ENCODE measurements around the gene DHX38.
"Not testable (repeated sequence)": the region's sequence is repeated elsewhere in the genome, so short reads cannot be mapped to it uniquely, and the experiment has no call there.

Gene DHX38

DNA sequence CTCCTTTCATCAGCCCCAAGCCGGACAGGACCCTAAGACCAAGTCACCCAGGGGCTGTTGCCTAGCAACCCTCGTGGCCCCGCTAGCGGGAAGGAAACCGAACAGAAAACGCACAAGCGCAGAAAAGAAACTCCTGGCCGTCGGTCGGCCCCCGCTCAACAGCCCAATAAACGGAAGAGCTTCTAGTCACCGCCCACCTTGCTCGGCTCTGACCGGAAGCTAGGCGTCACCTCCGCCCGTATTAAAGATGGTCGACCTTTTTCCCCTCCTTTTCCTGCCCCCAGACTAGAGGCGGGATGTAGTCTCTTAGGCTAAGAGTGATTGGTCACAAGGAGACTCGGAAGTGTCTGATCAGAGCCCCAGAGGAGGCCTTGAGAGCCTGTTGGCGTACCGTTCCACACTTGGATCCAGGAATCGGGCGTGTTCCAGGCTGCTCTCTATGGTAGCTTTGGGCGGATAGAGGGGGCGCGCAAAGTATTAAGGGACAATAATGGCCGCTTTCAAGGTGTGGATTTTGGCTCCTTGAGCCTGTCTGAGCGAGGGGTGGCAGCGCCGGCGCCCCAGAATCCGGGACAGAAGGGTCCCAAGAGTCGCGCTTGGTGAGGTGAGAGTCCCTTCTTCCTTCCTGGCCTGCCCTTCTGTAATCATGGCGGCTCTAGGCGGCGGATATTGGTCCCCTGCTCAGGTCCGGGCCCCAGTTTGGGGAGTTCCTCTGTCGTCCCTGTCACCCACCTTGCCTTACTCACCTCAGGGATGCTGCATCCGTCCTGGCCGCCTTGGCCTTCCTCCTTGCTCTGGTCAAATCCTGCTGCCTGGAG lies at the start of gene DHX38, which contains the start of gene TXNL4B:
Gene DHX38 (plus strand): TSS at position 400 of the 818 bp plus-strand sequence. CDS start 2,311 bp downstream, outside the sequence.
Gene TXNL4B (minus strand): TSS at position 173 of the 818 bp plus-strand sequence. CDS start 2,871 bp downstream, outside the sequence.
- peak; percentile 98 for DNase-seq (ENCODE audit: low read depth)

DNA sequence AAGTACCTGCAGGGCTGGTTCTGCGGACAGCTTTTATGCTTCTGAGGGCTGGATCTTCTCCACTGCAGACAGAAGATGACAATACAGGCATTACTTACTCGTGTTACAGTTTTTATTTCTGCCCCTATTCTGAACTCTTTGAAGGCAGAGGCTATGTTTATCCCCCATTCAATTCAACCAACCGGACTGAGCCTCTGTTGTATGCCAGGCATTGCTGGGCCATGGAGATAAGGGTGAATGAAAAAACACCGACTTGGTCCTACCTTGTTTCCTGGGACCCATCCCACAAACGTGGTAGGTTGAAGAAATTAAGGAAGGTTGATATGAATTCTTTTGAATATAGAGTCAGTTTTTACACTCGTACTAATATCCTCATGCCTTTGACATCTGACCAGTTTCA lies 49.4 kb upstream of the DHX38 start:
- no peak for DNase-seq (ENCODE audit: low read depth)

DNA sequence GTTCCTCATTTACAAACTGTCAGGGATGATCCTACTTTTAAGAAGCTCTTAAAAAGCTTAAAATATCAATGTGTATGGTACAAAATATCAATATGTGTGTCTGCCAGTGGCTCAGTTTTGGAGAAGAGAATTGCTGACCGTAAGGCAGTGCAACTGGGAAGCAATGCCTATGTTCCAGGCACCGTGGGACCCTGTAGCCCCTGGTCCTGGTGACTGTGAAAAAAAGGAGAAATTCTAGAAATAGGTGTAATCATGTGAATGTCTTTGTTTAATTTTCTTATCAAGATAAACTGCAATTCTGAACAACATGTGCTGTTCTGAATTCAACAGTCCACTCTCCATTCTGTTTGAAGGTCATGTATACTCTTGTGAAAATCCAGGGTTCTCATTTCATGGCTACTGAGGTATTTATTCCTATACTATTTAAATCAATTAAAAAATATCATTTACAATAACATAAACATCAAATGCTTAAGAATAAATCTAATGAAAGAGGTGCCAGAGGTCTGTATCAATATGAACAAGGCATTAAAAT lies 48.8 kb upstream of the DHX38 start:
- no peak for DNase-seq (ENCODE audit: low read depth)

DNA sequence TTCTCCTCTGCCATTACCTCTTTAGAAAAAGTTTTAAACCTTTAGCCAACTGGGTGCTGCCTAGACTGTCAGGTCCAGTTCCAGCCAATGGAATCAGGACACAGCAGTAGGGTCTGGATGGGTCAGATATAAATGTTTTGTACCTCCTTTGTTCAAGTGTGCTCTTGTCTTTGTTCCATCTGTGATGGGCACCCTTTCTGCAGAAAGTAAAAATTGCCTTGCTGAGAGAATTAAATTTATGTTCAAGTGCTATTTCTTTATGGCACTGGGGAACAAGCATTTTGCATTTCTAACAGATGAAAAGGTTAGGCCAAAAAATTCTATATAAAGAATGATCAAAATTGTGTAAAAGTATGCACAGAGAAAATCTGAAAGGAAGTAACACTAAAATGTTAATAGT lies 44.5 kb upstream of the DHX38 start:
- no peak for DNase-seq (ENCODE audit: low read depth)

DNA sequence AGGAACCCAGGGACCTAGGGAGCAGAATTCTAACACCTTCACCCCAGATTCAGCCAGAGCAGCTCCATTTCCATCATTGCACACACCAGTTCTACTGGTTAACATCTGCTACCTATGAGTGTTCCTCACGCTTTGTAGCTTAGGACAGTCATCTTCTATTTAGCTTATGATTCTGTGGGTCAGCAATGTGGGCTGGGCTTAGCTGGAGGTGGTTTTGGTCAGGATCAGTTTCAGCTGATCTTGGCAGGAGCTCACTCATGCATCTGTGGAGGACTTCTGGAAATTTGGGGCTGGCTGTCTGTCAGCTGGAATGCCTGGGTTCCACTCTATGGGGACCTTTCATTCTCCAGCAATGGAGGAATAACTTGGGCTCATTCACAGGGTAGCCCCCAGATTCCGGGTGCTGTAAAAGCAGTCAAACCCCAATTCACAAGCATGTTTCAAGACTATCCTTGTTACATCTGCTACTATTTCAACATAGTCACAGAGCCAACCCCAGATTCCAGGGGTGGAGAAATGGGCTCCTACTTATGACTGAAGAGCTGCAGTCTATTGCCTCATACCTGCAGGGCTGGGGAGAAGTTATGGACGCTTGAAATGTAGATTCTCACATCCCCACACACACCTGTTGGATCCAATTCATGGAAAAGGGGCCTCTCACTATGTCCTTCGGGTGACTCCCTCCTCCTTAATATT lies 42.7 kb upstream of the DHX38 start:
- DNase-seq (ENCODE audit: low read depth) = no peak

DNA sequence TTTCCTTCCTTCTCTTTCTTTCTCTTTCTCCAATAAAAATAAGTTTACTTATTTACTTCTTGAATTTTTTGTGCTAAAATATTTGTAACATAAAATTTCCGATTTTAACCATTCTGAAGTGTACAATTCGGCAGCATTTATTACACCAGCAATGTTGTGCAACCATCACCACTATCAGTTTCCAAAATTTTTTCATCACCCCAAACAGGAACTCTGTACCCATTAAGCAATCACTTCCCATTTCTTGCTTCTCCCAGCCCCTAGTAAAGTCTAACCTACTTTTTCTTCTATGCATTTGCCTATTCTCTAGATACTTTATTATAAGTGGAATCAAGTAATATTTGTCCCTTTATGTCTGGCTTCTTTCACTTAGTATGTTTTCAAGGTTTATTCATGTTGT lies 41.8 kb upstream of the DHX38 start:
- no peak for DNase-seq (ENCODE audit: low read depth)

DNA sequence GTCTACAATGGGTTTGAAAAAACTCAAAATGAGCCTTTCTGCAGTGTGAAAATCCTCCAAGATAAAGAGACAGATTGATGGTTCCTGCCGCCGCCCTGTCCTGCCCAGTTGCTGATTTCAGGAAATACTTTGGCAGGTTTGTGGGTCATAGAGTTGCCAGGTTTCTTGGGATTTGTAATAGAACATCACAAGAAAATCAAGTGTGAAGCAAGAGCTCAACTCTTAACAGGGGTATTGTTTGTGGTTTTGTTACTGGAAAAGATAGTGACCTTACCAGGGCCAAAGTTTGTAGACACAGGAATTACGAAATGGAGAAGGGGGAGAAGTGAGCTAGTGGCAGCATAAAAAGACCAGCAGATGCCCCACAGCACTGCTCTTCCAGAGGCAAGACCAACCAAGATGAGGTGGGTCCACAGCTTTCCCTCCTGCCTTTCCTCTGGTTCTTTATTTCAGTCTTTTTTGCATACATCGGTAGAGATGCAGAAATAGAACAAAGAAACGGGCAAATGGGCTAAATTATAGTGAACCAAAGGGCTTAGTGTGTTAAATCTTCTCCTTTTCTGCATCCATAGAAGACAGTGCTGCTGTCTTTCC lies 39.3 kb upstream of the DHX38 start, which contains the start of gene HP:
Gene HP (plus strand): TSS at position 252 of the 594 bp plus-strand sequence. CDS start 148 bp downstream, at position 400.
- DNase-seq (ENCODE audit: low read depth) = not testable (repeated sequence)

DNA sequence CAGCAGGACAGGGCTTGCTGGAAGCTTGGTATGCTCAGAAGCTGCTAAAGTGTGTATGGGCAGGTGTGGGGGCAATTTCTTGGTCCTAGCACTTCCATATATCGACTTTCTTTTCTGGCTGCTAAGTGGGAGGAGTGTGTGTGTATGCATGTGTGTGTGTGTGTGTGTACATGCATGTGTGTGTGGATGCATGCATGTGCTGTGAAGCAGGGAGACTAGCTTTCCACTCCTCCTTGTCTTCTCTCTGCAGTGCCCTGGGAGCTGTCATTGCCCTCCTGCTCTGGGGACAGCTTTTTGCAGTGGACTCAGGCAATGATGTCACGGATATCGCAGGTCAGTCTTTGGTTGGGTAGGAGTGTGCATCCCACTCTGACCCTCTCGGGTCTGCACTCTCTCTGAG lies 37.7 kb upstream of the DHX38 start:
- no peak for DNase-seq (ENCODE audit: low read depth)

DNA sequence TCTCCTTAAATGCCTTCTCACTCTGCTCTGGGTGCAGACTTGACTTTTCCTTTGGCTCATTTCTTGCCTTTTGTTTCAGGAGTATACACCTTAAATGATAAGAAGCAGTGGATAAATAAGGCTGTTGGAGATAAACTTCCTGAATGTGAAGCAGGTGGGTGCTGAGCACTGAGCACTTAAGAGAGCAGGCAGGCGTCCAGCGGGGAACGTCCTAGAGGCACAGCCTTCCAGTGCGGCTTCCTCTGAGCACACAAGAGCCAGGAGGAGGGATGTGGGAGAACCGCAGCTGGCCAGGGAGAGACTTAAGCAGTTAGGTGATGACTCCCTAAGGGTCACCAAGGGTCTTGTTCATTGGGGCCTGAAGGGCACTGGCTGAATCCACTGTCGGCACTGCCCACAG lies 36.3 kb upstream of the DHX38 start:
- not testable (repeated sequence) for DNase-seq (ENCODE audit: low read depth)

DNA sequence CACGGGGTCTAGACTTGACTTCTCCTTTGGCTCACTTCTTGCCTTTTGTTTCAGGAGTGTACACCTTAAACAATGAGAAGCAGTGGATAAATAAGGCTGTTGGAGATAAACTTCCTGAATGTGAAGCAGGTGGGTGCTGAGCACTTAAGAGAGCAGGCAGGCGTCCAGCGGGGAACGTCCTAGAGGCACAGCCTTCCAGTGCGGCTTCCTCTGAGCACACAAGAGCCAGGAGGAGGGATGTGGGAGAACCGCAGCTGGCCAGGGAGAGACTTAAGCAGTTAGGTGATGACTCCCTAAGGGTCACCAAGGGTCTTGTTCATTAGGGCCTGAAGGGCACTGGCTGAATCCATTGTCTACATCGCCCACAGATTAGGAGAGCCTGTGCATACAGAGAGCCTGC lies 34.6 kb upstream of the DHX38 start:
- DNase-seq (ENCODE audit: low read depth) = not testable (repeated sequence)

DNA sequence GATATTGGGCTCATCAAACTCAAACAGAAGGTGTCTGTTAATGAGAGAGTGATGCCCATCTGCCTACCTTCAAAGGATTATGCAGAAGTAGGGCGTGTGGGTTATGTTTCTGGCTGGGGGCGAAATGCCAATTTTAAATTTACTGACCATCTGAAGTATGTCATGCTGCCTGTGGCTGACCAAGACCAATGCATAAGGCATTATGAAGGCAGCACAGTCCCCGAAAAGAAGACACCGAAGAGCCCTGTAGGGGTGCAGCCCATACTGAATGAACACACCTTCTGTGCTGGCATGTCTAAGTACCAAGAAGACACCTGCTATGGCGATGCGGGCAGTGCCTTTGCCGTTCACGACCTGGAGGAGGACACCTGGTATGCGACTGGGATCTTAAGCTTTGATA lies 33.2 kb upstream of the DHX38 start:
- no peak for DNase-seq (ENCODE audit: low read depth)

DNA sequence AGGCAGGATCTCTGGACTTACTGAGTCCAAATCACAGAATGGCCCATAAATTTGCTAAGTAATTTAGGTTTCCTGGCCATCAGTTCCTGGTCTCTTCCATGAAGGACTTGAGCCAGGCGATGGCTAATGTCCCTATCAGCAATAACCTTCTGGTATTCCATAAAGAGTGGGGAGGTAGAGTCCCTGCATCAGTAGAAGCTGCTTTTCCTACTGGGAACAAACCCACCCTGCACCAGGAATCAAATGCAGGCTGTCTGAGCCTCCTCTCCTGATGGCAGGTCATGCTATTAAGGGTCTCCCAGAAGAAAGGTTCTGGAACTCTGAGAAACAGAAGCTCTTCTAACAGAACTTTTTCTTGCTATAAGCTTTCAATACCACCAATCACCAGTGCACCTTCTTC lies 32.1 kb upstream of the DHX38 start:
- no peak for DNase-seq (ENCODE audit: low read depth)

DNA sequence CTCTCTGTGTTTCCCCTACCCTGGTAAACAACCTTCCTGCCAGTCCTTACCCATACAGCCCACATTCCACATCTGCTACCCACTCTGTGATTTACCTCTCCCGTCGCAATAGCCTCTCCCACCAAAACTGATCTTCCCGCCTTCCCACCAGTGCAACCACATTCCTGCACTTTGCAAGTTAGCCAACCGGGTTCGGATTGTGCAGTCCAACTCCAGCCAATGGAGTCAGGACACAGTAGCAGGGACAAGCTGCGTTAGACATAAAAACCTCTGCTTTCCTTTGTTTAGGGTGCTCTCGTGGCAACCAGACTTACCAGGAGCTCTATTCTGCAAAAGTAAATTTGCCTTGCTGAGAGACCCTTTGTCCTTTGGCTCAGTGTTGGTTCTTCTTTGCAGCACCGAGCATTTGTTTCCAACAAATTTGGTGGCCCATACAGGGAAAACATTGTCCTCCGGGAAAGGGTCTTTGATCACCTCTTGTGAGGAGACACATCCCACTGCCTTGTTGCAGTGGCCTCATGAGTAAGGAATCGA lies 29.2 kb upstream of the DHX38 start:
- DNase-seq (ENCODE audit: low read depth) = no peak

DNA sequence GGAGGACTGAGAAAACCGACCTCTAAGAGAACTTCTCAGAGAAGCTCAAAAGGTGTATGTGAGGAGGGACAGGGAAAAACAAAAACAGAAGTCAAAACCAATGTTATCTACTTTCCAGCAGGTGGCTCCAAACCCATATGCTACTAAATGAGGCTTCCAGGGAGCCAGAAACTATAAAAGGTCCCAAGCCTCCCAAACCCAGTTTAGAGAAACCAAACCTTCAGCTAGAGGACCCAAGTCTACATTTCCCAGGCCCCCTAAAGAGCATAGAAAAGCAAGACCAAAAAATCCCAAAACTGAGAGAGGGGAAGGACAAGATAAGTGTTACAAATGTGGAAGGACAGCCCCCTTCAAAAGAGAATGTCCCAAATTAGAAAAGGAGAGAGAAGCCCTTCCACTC lies 26.9 kb upstream of the DHX38 start:
- DNase-seq (ENCODE audit: low read depth) = peak; percentile 56

DNA sequence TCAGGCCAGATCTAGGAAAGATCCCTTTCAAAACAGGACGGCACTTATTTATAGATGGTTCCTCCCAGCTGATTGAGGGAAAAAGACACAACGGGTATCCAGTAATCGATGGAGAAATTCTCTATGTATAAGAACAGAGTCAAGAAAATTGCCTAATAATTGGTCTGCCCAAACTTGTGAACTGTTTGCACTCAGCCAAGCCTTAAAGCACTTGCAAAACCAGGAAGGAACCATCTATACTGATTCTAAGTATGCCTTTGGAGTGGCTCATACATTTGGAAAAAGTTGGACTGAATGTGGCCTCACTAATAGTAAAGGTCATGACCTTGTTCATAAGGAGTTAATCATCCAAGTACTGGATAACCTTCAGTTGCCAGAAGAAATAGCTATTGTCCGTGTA lies 24.7 kb upstream of the DHX38 start:
- no peak for DNase-seq (ENCODE audit: low read depth)

DNA sequence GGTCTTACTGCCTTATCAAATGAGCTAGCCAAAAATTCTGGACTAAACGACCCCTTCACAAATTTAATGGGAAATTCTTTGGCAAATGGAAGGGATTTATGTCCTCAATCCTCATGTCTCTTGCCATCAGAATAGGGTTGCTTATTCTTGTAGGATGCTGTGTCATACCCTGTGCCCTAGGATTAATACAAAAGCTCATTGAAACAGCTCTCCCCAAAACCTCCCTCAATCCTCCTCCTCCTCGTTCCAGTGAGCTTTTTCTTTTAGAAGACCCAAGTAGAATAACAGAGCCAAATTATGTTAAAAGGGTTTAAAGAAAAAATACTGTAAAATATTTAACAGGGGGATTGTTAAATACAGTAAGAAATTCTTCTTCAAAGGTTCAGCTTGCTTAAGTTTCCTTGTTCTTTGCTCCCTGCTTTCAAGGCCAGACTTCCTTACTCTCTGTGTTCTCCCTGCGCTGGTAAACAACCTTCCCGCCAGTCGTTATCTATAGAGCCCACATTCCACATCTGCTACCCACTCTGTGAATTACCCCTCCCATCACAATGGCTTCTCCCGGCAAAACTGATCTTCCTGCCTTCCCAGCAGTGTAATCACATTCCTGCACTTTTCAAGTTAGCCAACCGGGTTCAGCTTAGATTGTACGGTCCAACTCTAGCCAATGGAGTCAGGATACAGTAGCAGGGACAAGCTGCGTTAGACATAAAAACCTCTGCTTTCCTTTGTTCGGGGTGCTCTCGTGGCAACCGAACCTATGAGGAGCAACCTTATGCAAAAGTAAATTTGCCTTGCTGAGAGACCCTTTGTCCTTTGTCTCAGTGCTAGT lies 20.9 kb upstream of the DHX38 start:
- no peak for DNase-seq (ENCODE audit: low read depth)

DNA sequence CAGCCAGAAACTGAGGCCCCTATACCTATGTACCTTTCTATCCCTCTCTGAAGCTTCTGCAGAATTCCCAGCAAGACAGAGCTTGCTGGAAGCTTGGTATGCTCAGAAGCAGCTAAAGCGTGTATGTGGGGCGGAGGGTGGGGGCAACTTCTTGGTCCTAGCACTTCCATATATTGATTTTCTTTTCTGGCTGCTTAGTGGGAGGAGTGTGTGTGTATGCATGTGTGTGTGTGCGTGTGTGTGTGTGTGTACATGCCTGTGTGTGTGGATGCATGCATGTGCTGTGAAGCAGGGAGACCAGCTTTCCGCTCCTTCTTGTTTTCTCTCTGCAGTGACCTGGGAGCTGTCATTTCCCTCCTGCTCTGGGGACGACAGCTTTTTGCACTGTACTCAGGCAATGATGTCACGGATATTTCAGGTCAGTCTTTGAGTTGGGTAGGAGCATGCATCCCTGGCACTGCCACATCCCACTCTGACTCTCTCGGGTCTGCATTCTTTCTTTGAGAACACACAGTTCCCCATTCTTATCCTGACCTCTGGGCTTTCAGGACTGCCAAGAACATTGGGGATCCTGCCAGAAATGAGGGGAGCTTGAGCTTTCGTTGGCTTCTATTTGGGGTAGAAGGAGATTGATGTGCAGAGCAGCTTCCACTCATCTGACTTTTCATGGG lies 20.0 kb upstream of the DHX38 start:
- peak; percentile 67 for DNase-seq (ENCODE audit: low read depth)

DNA sequence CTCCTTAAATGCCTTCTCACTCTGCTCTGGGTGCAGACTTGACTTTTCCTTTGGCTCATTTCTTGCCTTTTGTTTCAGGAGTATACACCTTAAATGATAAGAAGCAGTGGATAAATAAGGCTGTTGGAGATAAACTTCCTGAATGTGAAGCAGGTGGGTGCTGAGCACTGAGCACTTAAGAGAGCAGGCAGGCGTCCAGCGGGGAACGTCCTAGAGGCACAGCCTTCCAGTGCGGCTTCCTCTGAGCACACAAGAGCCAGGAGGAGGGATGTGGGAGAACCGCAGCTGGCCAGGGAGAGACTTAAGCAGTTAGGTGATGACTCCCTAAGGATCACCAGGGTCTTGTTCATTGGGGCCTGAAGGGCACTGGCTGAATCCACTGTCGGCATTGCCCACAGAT lies 18.6 kb upstream of the DHX38 start:
- DNase-seq (ENCODE audit: low read depth) = not testable (repeated sequence)

DNA sequence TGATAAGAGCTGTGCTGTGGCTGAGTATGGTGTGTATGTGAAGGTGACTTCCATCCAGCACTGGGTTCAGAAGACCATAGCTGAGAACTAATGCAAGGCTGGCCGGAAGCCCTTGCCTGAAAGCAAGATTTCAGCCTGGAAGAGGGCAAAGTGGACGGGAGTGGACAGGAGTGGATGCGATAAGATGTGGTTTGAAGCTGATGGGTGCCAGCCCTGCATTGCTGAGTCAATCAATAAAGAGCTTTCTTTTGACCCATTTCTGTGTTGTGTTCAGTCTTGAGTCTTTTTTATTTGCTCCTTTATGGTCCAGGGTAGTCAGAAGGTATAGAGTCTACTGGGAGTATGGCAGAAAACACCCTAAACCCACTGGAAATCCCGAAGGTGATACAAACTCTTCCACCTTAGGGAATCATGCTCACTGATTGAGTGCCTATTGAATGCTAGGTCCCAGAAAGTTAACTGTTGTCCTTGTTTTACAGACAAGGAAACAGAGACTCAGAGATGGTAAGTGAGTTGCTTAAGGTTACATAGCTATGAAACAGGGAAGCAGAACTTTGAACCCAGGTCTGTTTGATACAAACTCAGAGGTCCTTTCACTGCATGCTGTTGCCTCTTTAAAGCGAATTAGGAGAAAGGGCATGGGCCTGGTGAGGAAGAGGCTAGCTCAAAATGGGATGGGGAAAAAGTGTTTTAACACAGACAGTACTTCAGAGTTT lies 16.5 kb upstream of the DHX38 start:
- DNase-seq (ENCODE audit: low read depth) = not testable (repeated sequence)

DNA sequence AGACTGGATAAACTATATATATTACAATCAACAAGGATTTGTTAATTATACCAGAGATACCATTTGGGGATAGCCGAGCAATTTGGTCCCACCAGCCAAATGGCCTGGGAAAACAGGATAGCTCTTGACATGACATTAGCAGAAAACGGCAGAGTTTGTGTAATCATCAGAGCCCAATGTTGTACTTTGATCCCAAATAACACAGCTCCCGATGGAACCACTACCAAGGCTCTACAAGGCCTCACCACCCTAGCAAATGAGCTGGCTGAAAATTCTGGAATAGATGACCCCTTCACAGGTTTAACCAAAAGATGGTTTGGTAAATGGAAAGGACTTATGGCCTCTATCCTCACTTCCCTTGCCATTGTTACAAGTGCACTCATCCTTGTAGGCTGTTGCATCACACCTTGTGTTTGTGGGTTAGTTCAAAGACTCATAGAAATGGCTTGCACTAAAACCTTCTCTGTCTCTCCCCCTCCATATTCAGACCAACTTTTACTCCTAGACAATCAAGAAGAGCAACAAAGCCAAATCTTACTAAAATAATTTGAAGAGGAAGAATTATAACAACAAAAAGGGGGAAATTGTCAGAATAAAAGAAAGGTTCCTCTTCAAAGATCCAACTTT lies 9.8 kb upstream of the DHX38 start:
- no peak for DNase-seq (ENCODE audit: low read depth)
